NCI-H748 (cell line): ENCODE measurements around the gene MACROD1.

Experiments used
- DNase-seq: peaks from one replicate; lab custom pipeline; 2025; ENCODE audit not compliant: unreplicated experiment; lab: John Stamatoyannopoulos, UW

Gene MACROD1

DNA sequence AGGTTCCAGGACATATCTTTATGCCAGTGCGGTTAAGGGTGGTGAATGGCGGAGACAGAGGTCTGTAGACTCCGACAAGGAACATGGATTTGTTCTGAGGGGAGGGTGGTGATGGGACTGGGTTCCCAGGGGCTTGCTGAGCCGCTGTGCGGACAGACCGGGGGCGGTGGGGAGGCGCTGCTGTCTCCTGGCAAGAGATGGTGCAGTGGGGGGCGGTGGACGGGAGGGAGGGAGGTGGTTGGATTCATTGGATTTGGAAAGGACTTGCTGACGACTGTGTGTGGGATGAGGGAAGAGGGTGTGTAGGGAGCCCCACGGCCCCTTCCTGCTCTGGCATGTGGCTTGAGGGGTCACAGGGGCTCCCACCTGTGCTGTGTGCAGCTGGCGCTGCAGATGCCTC is 87.0 kb downstream of the MACROD1 start:
- DNase-seq = no peak

DNA sequence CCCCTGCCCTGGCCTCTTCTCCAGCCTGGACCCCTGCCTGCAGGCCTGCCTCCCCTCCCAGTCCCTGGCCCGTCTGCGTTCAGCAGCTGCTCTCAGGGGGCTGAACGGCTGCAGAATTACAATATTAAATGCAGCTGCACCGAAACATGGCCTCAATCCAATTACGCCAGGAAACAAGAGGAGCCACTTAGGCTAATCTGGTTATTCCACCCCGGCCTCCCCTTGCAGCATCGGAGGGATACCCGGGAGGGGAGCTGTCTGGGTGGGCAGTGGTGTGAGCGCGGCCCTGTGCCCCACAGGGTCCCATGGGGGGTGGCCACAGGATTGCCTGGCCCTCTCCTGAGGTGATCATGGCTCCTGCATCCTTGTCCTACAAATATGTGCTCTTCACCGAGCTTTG is 87.6 kb downstream of the MACROD1 start:
- DNase-seq = no peak

DNA sequence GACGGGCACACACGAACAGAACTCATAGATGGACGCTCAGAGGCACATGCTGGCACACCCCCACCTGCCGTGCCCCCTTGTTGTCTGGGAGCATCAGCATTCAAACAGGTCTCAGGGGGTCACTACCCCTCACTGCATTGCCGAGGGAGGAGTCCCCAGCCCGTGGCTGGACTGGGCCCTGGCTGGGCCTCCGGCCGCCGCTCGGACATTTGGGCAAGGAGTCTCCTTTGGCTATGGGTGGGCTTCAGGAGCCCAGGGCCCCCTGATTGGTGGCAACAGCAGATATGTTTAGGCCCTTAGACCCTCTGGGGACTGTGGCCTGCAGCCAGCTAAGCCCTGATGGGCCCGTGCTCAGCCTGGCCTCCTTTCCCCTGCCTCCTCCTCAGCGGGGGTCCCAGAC is 88.3 kb downstream of the MACROD1 start:
- no peak for DNase-seq

DNA sequence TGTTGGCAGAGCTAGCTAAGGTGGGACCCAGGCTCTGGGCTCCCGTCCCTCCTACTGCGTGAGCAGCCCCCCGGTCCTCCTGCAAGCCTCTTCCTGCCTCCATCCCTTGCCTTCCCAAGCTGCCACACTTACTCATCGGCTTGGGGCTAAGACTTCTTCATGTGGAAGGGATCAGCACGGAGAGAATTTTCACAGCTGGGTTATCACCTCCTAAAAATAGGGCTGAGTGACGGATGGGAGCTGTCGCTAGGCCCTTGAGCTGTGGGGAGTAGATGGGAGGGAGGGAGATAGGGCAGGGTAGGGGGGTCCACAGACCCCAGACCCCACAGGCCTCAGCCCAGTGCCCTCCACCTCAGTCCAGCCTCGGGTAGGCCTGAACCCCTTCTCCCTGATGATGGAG is 89.2 kb downstream of the MACROD1 start:
- DNase-seq = no peak

DNA sequence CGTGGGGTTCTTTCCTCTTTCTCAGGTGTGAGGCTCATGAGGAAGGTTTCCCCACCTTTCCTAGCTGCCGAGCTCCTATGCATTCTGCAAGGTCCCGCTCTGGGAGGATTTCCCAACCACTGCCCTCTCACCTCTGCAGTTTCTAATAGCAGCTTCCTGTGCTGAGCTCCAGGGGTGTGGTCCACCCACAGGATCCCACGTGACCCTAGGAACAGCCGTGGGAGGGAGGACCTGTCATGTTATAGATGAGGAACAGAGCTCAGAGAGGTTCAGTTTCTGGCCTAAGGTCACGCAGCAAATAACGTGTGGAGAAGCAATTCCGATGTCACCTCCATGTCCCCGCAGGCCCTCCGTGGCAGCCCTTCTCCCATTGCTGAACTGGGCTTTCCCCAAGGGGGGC is 91.7 kb downstream of the MACROD1 start:
- DNase-seq = no peak

DNA sequence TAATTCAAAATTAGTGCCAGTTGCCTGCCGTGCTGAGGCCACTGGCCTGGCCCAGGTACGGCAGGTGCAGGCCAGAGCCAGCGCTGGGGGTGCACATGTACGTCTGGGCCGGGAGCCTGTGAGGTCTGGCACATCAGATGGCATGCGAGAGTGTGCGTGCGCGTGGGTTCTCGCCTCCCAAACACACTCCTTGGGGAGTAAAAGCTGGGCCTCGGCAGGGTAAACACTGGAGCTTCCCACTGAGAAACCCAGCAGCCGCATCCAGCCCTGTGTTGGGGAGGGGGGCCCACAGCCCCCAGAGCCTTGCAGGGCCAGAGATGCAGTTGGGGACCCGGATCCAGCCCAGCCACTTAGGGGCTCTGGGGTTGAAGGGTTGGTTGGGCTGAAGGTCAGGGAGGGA is 92.4 kb downstream of the MACROD1 start:
- no peak for DNase-seq

DNA sequence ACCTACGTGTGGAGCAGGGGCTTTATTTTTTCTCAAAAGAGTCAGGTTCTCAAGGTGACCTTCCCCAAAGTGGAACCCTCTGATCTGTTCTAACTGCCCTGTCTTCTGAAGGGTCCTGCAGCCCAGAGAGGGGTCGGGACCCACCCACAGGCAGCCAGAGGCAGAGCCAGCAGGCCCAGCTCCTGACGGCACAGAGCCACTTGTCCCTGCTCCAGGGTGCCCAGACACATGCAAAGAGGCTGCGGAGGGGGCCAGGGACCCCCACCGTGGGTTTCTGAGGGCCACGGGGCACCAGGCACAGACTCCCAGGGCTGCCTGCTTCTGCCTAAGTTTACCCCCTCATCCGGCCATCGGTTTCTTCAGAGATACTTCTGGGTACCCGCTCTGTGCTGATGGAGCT is 93.0 kb downstream of the MACROD1 start:
- DNase-seq = no peak

DNA sequence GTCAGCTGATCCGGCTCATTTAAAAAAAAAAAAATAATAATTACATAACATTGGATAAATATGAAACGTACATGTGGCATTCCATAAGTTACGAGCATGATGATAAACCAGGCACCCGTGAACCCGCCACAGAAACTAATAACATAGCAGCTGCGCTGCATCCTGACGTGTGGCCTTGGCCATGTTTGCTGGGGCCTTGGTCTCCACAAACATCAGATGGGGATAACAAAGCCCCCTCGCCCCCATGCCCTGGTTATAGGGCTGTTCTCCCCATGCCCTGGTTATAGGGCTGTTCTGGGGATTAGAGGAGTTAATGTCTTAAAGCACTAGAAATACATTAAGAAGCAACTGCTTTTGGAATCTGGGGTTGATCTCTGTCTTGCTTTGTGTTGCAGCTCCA is 93.5 kb downstream of the MACROD1 start:
- no peak for DNase-seq

DNA sequence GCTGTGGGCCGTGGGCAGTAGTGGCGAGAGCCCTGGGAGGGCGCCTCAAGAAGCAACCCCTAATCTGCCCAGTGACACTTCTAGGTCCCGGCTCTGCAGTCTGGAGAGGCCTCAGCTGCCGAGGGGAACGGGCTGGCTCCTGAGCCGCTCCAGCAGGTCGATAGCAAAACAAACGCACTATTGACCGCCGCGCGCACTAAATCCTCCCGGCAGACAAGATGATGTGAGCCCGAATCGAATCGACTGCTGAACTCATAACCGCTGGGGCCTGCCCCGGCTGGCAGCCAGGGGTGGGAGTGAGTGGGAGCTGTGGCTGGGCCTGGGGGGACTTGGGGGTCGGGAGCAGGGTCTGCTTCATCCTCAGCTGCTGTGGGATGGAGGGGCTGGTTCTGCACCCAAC is 94.1 kb downstream of the MACROD1 start:
- no peak for DNase-seq

DNA sequence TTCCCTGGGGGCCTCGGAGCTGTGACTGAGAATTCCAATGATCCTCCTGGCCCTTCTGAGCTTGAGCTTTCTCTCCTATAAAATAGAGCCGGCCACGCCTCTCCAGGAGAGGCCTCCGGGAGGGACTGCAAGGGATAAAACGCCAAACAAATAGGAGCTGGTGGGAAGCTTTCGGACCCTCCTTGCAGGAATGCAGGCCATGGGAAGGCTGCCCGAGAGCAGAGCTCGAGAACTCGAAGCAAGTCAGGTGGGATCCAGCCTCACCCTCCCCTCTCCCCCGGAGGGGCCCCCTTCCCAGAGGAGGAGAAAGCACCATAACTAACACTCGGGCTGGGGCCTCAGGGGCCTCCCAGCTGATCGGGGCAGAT is 95.6 kb downstream of the MACROD1 start:
- no peak for DNase-seq

DNA sequence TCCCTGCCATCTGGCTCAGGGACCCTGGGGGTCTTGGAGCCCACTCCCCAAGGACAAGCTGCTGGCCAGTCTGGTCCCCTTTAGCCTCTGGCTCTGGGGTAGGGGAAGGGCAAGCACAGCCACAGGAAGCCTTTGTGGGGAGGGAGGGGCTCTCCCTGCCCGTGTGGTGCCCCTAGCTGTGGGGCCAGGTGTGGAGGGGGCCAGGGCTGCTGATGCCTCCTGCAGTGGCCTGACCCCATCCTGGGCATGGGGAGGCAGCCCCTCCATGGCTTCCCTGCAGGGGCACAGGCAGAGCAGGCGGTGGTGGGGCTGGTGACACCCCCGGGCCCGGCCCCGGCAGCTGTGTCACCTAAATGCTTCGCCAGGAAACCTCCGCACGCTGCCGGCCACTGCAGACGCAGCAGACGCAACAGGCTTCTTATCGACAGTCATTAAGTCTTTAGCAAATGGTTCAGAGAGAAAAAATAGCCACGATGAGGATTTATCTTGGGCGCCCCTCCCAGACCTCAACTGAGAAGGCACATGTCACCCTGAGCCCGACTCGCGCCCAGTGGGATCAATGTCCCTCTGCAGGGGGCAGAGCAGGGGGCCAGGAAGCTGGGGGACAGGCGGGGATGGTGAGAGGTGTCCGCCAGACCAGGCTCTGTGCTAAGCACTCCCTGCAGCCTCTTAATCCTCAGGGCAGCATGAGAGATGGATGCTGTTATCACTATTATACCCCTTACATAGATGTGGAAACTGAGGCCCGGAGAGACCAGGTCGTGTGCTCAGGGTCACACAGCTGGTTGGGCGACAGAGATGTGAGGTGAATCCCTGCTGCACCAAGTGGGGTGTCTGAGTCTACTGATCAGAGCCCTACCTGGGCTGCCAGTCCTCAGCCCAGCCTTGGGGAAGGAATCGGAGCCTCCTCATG is 96.3 kb downstream of the MACROD1 start:
- DNase-seq = no peak

DNA sequence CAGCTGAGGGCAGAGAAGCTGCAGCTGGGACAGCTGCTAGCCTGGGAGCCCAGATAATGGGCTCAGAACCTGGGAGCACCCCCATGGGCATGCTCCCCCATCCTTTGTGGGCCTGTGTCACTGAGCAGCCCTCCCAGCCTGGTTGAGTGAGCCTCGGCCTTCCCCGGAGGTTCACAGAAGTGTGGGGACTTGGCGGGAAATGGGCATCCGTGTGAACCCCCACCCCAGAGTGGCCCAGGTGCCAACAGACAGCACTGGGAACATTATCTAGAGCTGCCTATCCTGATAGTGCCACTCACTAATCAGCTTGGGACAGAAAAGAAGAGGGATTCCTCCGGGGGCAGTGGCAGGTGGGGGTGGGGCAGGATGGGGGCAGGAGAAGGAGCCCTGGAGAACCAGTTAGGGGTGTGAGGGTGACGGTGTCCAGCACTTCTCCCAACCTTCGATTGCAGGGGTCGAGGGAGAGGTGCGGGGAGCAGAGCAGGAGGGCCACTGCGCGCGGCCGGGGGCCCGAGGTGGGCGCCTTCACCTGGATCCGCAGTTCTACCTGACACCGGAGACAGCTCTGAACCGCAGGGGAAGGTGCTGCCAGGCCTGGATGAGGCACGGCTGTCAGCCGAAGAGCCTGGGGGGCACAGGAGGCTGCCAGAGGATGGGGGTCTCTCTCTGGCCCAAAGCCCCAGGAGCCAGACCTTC is 97.1 kb downstream of the MACROD1 start:
- no peak for DNase-seq

DNA sequence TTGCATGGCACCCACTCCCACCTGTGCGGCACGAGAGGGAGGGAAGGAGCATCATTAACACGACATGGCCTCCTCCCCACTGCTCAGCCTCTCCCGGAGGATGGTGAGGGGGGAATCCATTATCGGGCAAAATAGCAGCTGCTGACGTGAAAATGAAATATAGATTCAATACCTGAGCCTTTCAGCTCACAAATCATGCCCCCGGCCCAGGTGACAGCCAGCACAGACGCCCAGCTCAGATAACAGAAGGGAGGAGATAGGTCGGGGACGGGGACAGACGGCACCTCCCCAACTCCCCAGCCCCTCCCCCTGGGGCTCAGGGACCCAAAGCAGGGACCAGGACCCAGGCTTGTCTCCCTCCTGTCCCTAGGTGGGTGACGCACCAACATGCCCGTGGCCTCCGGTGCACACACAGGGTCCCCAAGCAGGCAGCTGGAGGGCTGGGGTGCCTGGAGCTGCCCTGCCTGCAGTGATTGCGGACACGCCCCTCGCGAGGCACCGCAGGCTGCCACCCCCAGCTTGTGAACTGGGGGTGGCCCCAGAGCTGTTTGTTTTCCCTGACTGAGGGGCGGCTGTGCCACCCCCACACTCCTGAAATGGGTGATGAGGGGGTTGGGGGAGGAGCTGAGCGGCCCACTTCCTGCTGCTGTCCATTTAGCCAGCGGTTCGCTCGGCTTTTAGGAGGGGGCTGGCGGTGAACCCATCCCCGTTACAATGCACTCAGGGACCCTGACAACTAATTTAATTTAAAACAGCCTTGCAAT is 98.5 kb downstream of the MACROD1 start:
- DNase-seq = no peak

DNA sequence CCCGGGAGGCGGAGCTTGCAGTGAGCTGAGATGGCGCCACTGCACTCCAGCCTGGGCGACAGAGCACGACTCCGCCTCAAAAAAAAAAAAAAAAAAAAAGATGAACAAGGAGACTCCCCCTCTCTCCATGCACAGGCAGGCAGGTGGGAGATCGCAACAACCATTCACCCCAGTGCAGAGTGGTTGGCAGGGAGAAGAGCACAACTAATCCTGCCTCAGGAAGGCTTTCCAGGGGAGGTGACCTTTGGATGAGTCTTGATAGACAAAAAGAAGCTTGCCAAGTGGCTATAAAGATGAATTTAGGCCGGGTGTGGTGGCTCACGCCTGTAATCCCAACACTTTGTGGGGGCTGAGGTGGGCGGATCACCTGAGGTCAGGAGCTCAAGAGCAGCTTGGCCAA is 100.2 kb downstream of the MACROD1 start:
- DNase-seq = no peak

DNA sequence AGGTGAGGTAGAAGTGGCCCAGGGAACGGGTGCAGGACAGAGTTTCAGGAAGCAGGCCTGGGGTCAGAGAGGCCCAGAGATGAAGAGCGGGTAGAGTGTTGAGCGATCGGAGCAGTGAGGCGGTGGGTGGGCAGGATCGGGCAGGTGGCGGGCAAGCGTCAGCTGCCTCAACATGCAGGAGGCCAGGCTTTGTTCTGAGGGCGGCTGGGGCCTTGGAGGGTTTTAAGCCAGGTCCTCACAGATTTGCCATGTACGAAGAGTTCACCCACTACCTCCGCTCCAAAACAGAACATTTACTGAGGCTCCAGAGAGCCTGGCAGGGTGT is 100.8 kb downstream of the MACROD1 start:
- no peak for DNase-seq

DNA sequence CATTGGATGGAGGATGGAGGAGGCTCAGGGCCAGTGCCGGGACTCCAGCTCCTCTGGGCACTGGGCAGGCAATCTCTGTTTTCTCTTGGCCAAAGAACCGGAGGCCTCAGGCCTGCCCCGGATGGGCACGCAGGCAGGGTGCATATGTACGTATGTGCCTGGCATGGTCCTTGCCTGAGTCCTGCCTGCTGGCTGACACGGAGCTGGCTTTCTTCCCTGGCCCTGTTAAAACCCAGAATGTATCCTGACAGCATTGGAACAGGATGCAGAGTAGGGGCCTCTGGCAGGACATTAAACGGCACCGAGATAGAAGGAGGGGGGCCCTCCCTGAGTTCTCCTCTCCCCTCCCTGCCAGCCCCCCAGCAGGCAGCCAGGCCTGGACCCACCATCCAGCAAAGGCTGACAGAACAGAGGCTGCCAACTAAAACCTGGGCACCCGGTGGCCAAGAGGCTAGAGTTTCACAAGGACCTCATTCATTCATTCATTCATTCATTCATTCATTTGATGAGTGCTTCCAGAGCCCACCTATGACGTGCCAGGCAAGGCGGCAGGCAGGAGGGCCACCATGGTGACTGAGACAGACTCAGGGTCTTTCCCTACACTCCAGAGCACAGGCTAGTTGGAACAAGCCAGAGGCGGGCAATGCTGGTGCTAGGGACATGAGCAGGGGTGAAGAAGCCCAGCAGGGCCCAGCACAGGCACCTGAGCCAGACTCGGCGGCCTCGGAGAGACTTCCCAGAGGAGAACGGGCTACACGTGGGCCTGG is 101.4 kb downstream of the MACROD1 start:
- DNase-seq = no peak

DNA sequence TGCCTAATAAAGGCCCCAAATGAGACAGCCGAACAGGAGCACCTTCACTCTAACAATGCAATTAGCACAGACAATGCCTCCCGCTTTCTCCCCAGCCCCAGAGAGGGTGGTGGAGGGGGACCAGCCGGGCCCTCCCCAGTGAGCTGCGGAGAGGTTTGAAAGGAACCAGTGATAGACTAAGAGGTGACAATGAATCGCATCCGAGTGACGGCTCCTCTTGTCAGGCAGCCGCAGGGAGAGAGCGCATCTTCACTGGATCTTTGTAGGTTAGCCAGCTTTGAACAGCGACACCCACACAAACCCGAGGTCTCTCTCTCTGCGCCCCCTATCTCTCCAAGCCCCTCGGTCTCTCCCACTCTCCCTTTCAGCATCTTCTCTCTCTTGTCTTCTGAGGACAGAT is 102.1 kb downstream of the MACROD1 start:
- no peak for DNase-seq

DNA sequence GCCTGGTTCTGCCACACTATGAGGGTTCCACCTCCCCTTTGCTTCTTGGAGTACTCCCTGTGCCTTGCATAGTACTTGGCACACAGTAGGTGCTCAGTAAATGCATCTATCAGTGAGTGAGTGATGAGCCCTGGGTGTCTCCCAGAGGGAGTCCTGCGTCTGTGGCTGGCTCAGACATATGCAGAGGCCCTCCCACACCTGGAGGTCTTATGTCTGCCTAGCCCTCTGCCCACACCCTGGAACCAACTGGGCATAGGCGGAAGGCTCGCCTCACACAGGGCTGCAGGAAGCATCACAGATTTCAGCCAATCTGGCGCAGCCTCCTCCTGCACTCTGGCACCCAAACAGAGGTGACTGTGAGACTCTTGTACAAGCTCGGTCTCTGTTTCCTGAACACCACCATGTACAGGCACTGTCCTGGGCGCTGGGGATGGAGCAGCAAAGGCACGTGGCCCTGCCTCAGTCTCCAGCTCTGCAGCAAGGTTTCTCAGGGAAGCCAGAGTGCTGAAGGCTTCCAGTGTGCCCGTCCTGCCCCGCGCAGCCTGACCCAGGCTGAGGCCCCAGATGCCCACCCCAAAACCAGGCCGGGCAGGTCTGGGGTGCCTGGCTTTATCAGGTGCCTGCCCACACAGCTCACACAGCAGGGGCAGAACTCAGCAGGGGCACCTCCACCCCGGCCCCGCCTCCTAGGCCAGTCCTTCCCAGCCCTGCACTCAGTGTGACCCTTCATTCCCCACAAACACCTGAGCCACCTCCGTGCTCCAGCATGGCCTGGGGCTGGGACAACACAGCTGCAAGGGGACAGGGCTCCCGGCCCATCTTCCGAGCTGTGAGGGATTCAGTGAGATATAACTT is 103.5 kb downstream of the MACROD1 start:
- no peak for DNase-seq

DNA sequence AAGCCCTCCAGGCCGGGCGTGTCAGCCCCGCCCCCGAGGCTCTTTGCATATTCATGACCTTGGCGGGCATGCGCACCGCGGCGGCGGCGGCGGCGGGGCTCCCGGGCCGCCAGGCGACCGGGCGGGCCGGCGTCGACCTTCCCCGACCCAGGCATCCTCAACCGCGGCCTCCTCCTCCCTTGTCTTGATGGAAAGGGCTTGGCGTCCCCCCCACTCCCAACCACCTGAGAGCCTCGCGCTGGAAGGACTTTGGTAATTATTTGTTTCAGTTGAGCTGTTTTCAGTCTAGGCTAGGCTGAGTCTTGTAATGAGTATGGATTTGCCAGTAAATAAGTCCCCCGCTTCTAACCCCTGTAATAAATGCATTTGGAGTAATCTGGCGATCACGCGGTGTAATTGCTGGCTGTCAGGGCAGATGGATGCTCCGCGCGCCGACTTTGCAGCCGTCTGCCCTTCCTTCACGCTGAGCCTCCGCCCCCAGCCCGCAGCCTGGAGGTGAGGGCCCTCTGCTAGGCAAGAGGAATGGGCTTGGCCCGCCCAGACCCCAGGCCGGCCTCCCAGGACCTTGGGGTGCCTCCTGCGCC is 105.0 kb downstream of the MACROD1 start:
- DNase-seq = peak; percentile 61

DNA sequence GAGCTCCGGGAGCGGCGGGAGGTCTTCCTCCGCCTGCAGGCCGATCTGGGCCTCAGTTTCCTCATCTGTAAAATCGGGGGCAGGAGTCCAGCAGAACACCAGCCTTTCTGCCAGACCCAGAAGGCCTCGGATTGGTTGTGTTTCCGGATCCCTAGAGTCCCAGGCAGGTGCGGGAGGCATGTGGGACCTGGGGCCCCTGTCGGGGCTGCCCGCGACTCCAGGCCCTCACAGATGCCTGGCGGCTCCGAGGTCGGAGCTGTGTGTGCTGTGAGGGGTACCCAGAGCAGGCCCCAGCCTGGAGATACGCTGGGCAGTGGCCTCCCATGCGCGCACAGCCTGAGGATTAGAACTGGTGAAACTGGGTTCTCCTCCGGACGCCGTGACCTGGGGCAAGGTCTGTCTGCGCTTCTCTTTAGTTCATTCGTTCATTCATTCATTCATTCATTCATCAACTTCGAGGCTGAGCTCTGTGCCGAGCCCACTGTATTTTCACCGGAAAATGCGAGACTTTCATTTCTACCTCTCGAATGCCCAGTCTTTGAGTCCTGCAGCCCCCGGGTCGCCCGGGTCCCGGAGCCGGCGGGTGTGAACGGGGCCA is 105.6 kb downstream of the MACROD1 start:
- no peak for DNase-seq
